Heart right ventricle (tissue), 16 donors: ENCODE results near the gene BNC2. TPM values are rescaled to one million over a fixed set of nuclear protein-coding genes. Genes with fewer than 3 reads are reported as not detected.

Experiments used
- ATAC-seq, 8 donors: fragments of 200-7000 bp; cut with Tn5 transposase; one replicate each; pipeline ENCODE4 v1.9.1; 2020; ENCODE audit warnings: mild to moderate bottlenecking in 8 of 8, moderate library complexity in 8 of 8, moderate number of reproducible peaks in 1 of 8
- DNase-seq, 2 donors: peaks; one replicate each; pipeline ENCODE4 v3.0.0-alpha.2; 2020
- H3K27ac ChIP-seq, 10 donors: fragments of 200-600 bp; sonication (generic) in 2 of 10; one replicate each; pipeline versions ENCODE4 v1.5.0 to v1.8.0; 2020 to 2022; ENCODE audit warnings: mild to moderate bottlenecking in 3 of 10
- H3K27me3 ChIP-seq, 7 donors: fragments of 200-600 bp; one replicate each; pipeline ENCODE4 v1.8.0; 2021 to 2022; ENCODE audit warnings: mild to moderate bottlenecking in 2 of 7
- H3K36me3 ChIP-seq, 9 donors: fragments of 200-600 bp; sonication (generic) in 1 of 9; one replicate each; pipeline versions ENCODE4 v1.5.0 to v1.8.0; 2020 to 2022; ENCODE audit warnings: mild to moderate bottlenecking in 2 of 9
- H3K4me1 ChIP-seq, 9 donors: fragments of 200-600 bp; sonication (generic) in 1 of 9; one replicate each; pipeline versions ENCODE4 v1.5.0 to v1.8.0; 2020 to 2022; ENCODE audit warnings: mild to moderate bottlenecking in 4 of 9
- H3K4me3 ChIP-seq, 10 donors: fragments of 200-600 bp; sonication (generic) in 2 of 10; one replicate each; pipeline versions ENCODE4 v1.5.0 to v1.8.0; 2020 to 2022; ENCODE audit warnings: mild to moderate bottlenecking in 7 of 10, moderate library complexity in 2 of 10
- H3K9me3 ChIP-seq, 11 donors: fragments of 200-600 bp in 10 of 11; sonication (generic) in 2 of 11; one replicate each; pipeline versions ENCODE4 v1.5.0 to v1.8.0; 2013 to 2022; ENCODE audit warnings: mild to moderate bottlenecking in 2 of 11, control low read depth in 1 of 11, moderate library complexity in 1 of 11
- CTCF ChIP-seq, 9 donors: fragments of 200-600 bp; sonication (generic) in 2 of 9; IDR thresholded peaks; one replicate each; pipeline versions ENCODE4 v1.5.0 to v1.8.0; 2021 to 2022; ENCODE audit warnings: antibody characterized with exemption in 9 of 9, mild to moderate bottlenecking in 5 of 9, moderate library complexity in 1 of 9
- WGBS, 2 donors: extraction: QIAGEN DNeasy Blood & Tissue Kit; methylation state at CpG; one replicate each; pipeline ENCODE4 v1.1.7; 2013; ENCODE audit warnings: inconsistent platforms in 1 of 2; 5-methylcytosine and 5-hydroxymethylcytosine counted together
- intact Hi-C, 10 donors: fragments of 100-400 bp; cut with DNase I; formaldehyde crosslinking; loops; one replicate each; pipeline versions ENCODE4 v1.11.1 to v1.14.2; 2022
- polyA plus RNA-seq, 2 donors: library from polyadenylated mRNA; stranded (reverse); fragments of 200-250 nt; gene quantifications; one replicate each; pipeline ENCODE4 v1.2.3, GENCODE V29; 2013
- total RNA-seq, 10 donors: library from RNA; stranded (reverse); fragmentation: NEBNext Ultra II Directional in 3 of 10; extraction: Animal tissue kit (Norgen Biotek cat#: 25700) in 3 of 10; gene quantifications; one replicate each; pipeline versions ENCODE4 v1.2.1 to v1.2.4, GENCODE V29; 2021 to 2023
- donor health status: Arrhythmogenic right ventricular cardiomyopathy.
- donor health status: ischemic (EF 13 %, LVEDD 7.1; RV severe dilation, severe dysfunction).
- donor health status: healthy with polysubstance abuse.
- donor health status: DM: no; HTN: yes; CAD: no.
- donor health status: DM: no; HTN: no; CAD: no.
- donor health status: ischemic (EF 25% LVEDD 6.9; RV normal size, moderate dysfunction).
- donor health status: ischemic (EF 25% LVEDD 5.7; RV mildly dilated, moderate dysfunction).
- donor health status: healthy.
- donor health status: DM: yes; HTN: yes; CAD: no.
- donor health status: Ischemic cardiomyopathy.
- donor health status: ischemic (EF 35%, LVEDD 5.7; RV mildly dilated, moderate dysfunction).
- donor health status: nonischemic (EF 11% LVEDD 7.7; RV severe dilation, severe dysfunction).
- donor health status: DM: yes; HTN: yes; CAD: no.
- donor health status: PGD.
- donor health status: ischemic (EF 29% LVEDD 5.4; RV normal size, mild dysfunction).
- donor health status: nonischemic (EF 23%, LVEDD 6.1; RV moderate dilation, normal function).

The BNC2 gene
- total and polyA plus RNA-seq, 12 donors: 0.49 to 7.3 (median 3.2) TPM

GRCh38 chr9:16625161-16625631, 245.3 kb downstream of the BNC2 start:
- no peaks in the 10 kb centered on the region for H3K36me3 ChIP-seq
- WGBS, 2 donors: 47 to 54% methylated on average over 9 of the region's 9 CpGs
- no peak for TF ChIP-seq CTCF (IDR thresholded peaks at IDR 0.05)
- DNase-seq (no peak), ATAC-seq (no peak)
- H3K4me1 ChIP-seq: peaks cover 0 to 35% (median 17%) of the 10 kb centered on the region in 9 donors
- intact Hi-C loops: no loop called here
- H3K27me3 ChIP-seq: no peaks in the 10 kb centered on the region
- no peaks in the 10 kb centered on the region for H3K9me3 ChIP-seq
- peak overlapping the region in 6 of 10 donors; percentile 1 to 21 (median 16) for H3K4me3 ChIP-seq
- H3K27ac ChIP-seq: peak overlapping the region in 3 of 10 donors; percentile 18 to 68 (median 58)

GRCh38 chr9:16624744-16625117, 245.7 kb downstream of the BNC2 start:
- TF ChIP-seq CTCF (IDR thresholded peaks at IDR 0.05): no peak
- WGBS, 2 donors: 50 to 58% methylated on average over 3 of the region's 3 CpGs
- H3K36me3 ChIP-seq: no peaks in the 10 kb centered on the region
- peak overlapping the region in 1 of 10 donors; percentile 68 for H3K27ac ChIP-seq
- intact Hi-C loops: no loop called here
- DNase-seq: no peak
- H3K27me3 ChIP-seq: no peaks in the 10 kb centered on the region
- H3K4me1 ChIP-seq: peaks cover 0 to 35% (median 17%) of the 10 kb centered on the region in 9 donors
- no peaks in the 10 kb centered on the region for H3K9me3 ChIP-seq
- H3K4me3 ChIP-seq: peak overlapping the region in 3 of 10 donors; percentile 18 to 21 (median 20)
- ATAC-seq: no peak

- DNase-seq: no peak
- TF ChIP-seq CTCF (IDR thresholded peaks at IDR 0.05): no peak
- H3K36me3 ChIP-seq: no peaks in the 10 kb centered on the region
- H3K4me3 ChIP-seq: no peak overlapping the region
- peak overlapping the region in 1 of 10 donors; percentile 68 for H3K27ac ChIP-seq
- no peaks in the 10 kb centered on the region for H3K27me3 ChIP-seq
- WGBS, 2 donors: 87% methylated on average over 6 of the region's 6 CpGs
- H3K4me1 ChIP-seq: peaks cover 0 to 35% (median 17%) of the 10 kb centered on the region in 9 donors
- intact Hi-C loops: no loop called here
- no peaks in the 10 kb centered on the region for H3K9me3 ChIP-seq
- ATAC-seq: no peak
Observed at GRCh38 chr9:16623989-16624743, 246.3 kb downstream of the BNC2 start.

GRCh38 chr9:16622541-16622940, 247.9 kb downstream of the BNC2 start:
- Histone ChIP-seq H3K27me3 (no peaks in the 10 kb centered on the region), H3K27ac (no peak overlapping the region), H3K36me3 (no peaks in the 10 kb centered on the region), H3K4me3 (no peak overlapping the region), H3K4me1 (peaks cover 0 to 34% (median 17%) of the 10 kb centered on the region in 9 donors), H3K9me3 (no peaks in the 10 kb centered on the region)
- DNase-seq (no peak), ATAC-seq (no peak)
- TF ChIP-seq CTCF (IDR thresholded peaks at IDR 0.05): no peak
- intact Hi-C loops: no loop called here
- 82 to 91% methylated on average over 3 of the region's 3 CpGs for WGBS, 2 donors
